HG03064 (cell line): Measurements from ENCODE around the gene MAP2.
"Not testable (repeated sequence)": the region's sequence is repeated elsewhere in the genome, so short reads cannot be mapped to it uniquely, and the experiment has no call there.

Experiments used
- ATAC-seq: cut with Tn5 transposase; IDR thresholded peaks from one replicate; pipeline ENCODE4 v1.9.1; 2021; ENCODE audit warnings: low read depth; ENCODE audit not compliant: unreplicated experiment

Gene MAP2

GRCh38 chr2:209473930-209474419 lies 50.1 kb downstream of the MAP2 start:
- ATAC-seq: no peak

- ATAC-seq: no peak
These were observed 51.1 kb downstream of the MAP2 start for GRCh38 chr2:209474960-209475359.

- no peak for ATAC-seq
These were observed 52.7 kb downstream of the MAP2 start for GRCh38 chr2:209476367-209477208.

GRCh38 chr2:209492296-209492695 lies 68.4 kb downstream of the MAP2 start:
- not testable (repeated sequence) for ATAC-seq

GRCh38 chr2:209495068-209495620 lies 71.3 kb downstream of the MAP2 start:
- ATAC-seq: not testable (repeated sequence)

- ATAC-seq: no peak
These were observed 72.2 kb downstream of the MAP2 start for GRCh38 chr2:209495855-209496585.

- no peak for ATAC-seq
These were observed 72.7 kb downstream of the MAP2 start for GRCh38 chr2:209496586-209496982.

- no peak for ATAC-seq
These were observed 74.8 kb downstream of the MAP2 start for GRCh38 chr2:209498614-209499013.

- no peak for ATAC-seq
These were observed 75.2 kb downstream of the MAP2 start for GRCh38 chr2:209499069-209499468.

GRCh38 chr2:209501579-209501978 lies 77.7 kb downstream of the MAP2 start:
- ATAC-seq: no peak

- no peak for ATAC-seq
These were observed 81.6 kb downstream of the MAP2 start for GRCh38 chr2:209505410-209505809.

- no peak for ATAC-seq
These were observed 84.4 kb downstream of the MAP2 start for GRCh38 chr2:209508255-209508654.

- no peak for ATAC-seq
These were observed 87.8 kb downstream of the MAP2 start for GRCh38 chr2:209511637-209512036.

GRCh38 chr2:209512971-209513370 lies 89.1 kb downstream of the MAP2 start:
- no peak for ATAC-seq

- no peak for ATAC-seq
These were observed 93.6 kb downstream of the MAP2 start for GRCh38 chr2:209517436-209517835.

GRCh38 chr2:209519271-209519670 lies 95.4 kb downstream of the MAP2 start:
- ATAC-seq: no peak

GRCh38 chr2:209519906-209520305 lies 96.1 kb downstream of the MAP2 start:
- no peak for ATAC-seq

GRCh38 chr2:209523041-209523740 lies 99.3 kb downstream of the MAP2 start:
- ATAC-seq: no peak

- peak; percentile 57 for ATAC-seq
These were observed 100.0 kb downstream of the MAP2 start for GRCh38 chr2:209523867-209524266.

- ATAC-seq: no peak
These were observed 101.5 kb downstream of the MAP2 start for GRCh38 chr2:209525331-209525730.

GRCh38 chr2:209525834-209526281 lies 102.0 kb downstream of the MAP2 start:
- ATAC-seq: no peak
